Activated naive CD8-positive, alpha-beta T cell treated with anti-CD3 and anti-CD28 coated beads, Interleukin-2, amount 50 U/mL, for 24 hours (primary cell): ENCODE data around the gene ADGRL4.
"Not testable (repeated sequence)": the region's sequence is repeated elsewhere in the genome, so short reads cannot be mapped to it uniquely, and the experiment has no call there.

Source experiments
- ATAC-seq: fragments of 150-1000 bp; cut with Tn5 transposase; one replicate; pipeline ENCODE4 v1.10.0; 2021
- DNase-seq: peaks from one replicate; pipeline ENCODE4 v3.0.0; 2021
- H3K27ac Mint-ChIP-seq: one replicate; pipeline ENCODE4 v1.8.0; 2021; ENCODE audit warnings: mild to moderate bottlenecking, mixed read lengths
- H3K27me3 Mint-ChIP-seq: one replicate; pipeline ENCODE4 v1.8.0; 2021; ENCODE audit warnings: mixed read lengths
- H3K36me3 Mint-ChIP-seq: one replicate; pipeline ENCODE4 v1.8.0; 2021; ENCODE audit warnings: low read depth, mixed read lengths
- H3K4me1 Mint-ChIP-seq: one replicate; pipeline ENCODE4 v1.8.0; 2021; ENCODE audit warnings: mixed read lengths
- H3K4me3 Mint-ChIP-seq: one replicate; pipeline ENCODE4 v1.8.0; 2021; ENCODE audit warnings: mild to moderate bottlenecking, moderate library complexity, mixed read lengths
- H3K9me3 Mint-ChIP-seq: one replicate; pipeline ENCODE4 v1.8.0; 2021; ENCODE audit warnings: mixed read lengths

ADGRL4 gene

GRCh38 chr1:78887458-78887857, 119.1 kb downstream of the ADGRL4 start:
- Mint-ChIP-seq H3K27ac (no peak overlapping the region), H3K9me3 (no peaks in the 10 kb centered on the region), H3K36me3 (no peaks in the 10 kb centered on the region), H3K27me3 (no peaks in the 10 kb centered on the region), H3K4me1 (no peaks in the 10 kb centered on the region), H3K4me3 (no peak overlapping the region)
- ATAC-seq (no peak), DNase-seq (no peak)

GRCh38 chr1:78884685-78885452, 121.7 kb downstream of the ADGRL4 start:
- ATAC-seq (no peak), DNase-seq (no peak)
- Mint-ChIP-seq H3K27ac (no peak overlapping the region), H3K36me3 (no peaks in the 10 kb centered on the region), H3K4me1 (no peaks in the 10 kb centered on the region), H3K9me3 (no peaks in the 10 kb centered on the region), H3K27me3 (no peaks in the 10 kb centered on the region), H3K4me3 (no peak overlapping the region)

GRCh38 chr1:78880223-78880622, 126.3 kb downstream of the ADGRL4 start:
- H3K27ac Mint-ChIP-seq: no peak overlapping the region
- no peaks in the 10 kb centered on the region for H3K4me1 Mint-ChIP-seq
- no peaks in the 10 kb centered on the region for H3K27me3 Mint-ChIP-seq
- ATAC-seq (no peak), DNase-seq (no peak)
- no peaks in the 10 kb centered on the region for H3K36me3 Mint-ChIP-seq
- no peaks in the 10 kb centered on the region for H3K9me3 Mint-ChIP-seq
- no peak overlapping the region for H3K4me3 Mint-ChIP-seq

- H3K4me3 Mint-ChIP-seq, ATAC-seq, H3K36me3 Mint-ChIP-seq, H3K27me3 Mint-ChIP-seq, H3K9me3 Mint-ChIP-seq, H3K27ac Mint-ChIP-seq, H3K4me1 Mint-ChIP-seq, DNase-seq: not testable (repeated sequence)
These were observed 130.5 kb downstream of the ADGRL4 start for GRCh38 chr1:78875986-78876385.

GRCh38 chr1:78872801-78873200, 133.7 kb downstream of the ADGRL4 start:
- not testable (repeated sequence) for H3K27ac Mint-ChIP-seq, H3K9me3 Mint-ChIP-seq, H3K4me3 Mint-ChIP-seq, H3K36me3 Mint-ChIP-seq, H3K27me3 Mint-ChIP-seq, ATAC-seq, DNase-seq, H3K4me1 Mint-ChIP-seq

GRCh38 chr1:78871249-78871648, 135.3 kb downstream of the ADGRL4 start:
- no peak for DNase-seq
- no peaks in the 10 kb centered on the region for H3K9me3 Mint-ChIP-seq
- ATAC-seq: no peak
- H3K27me3 Mint-ChIP-seq: no peaks in the 10 kb centered on the region
- no peaks in the 10 kb centered on the region for H3K4me1 Mint-ChIP-seq
- H3K4me3 Mint-ChIP-seq: no peak overlapping the region
- no peaks in the 10 kb centered on the region for H3K36me3 Mint-ChIP-seq
- no peak overlapping the region for H3K27ac Mint-ChIP-seq

- Mint-ChIP-seq H3K27me3 (no peaks in the 10 kb centered on the region), H3K4me1 (no peaks in the 10 kb centered on the region), H3K36me3 (no peaks in the 10 kb centered on the region), H3K9me3 (no peaks in the 10 kb centered on the region), H3K4me3 (no peak overlapping the region), H3K27ac (no peak overlapping the region)
- no peak for DNase-seq
- ATAC-seq: no peak
These were observed 137.4 kb downstream of the ADGRL4 start for GRCh38 chr1:78869136-78869535.

GRCh38 chr1:78864175-78864574, 142.4 kb downstream of the ADGRL4 start:
- Mint-ChIP-seq H3K4me3 (no peak overlapping the region), H3K27me3 (no peaks in the 10 kb centered on the region), H3K36me3 (no peaks in the 10 kb centered on the region), H3K4me1 (no peaks in the 10 kb centered on the region), H3K9me3 (no peaks in the 10 kb centered on the region), H3K27ac (no peak overlapping the region)
- DNase-seq (no peak), ATAC-seq (no peak)

GRCh38 chr1:78856096-78856495, 150.4 kb downstream of the ADGRL4 start:
- Mint-ChIP-seq H3K36me3 (no peaks in the 10 kb centered on the region), H3K27ac (no peak overlapping the region), H3K4me3 (no peak overlapping the region), H3K27me3 (peaks cover 1% of the 10 kb centered on the region), H3K4me1 (no peaks in the 10 kb centered on the region), H3K9me3 (no peaks in the 10 kb centered on the region)
- DNase-seq: no peak
- ATAC-seq: no peak

- ATAC-seq (no peak), DNase-seq (no peak)
- no peak overlapping the region for H3K27ac Mint-ChIP-seq
- H3K27me3 Mint-ChIP-seq: peaks cover 1% of the 10 kb centered on the region
- no peaks in the 10 kb centered on the region for H3K9me3 Mint-ChIP-seq
- H3K4me3 Mint-ChIP-seq: no peak overlapping the region
- H3K4me1 Mint-ChIP-seq: no peaks in the 10 kb centered on the region
- H3K36me3 Mint-ChIP-seq: no peaks in the 10 kb centered on the region
These were observed 151.3 kb downstream of the ADGRL4 start for GRCh38 chr1:78855258-78855657.

GRCh38 chr1:78854556-78854955, 152.0 kb downstream of the ADGRL4 start:
- ATAC-seq: no peak
- Mint-ChIP-seq H3K4me3 (no peak overlapping the region), H3K9me3 (no peaks in the 10 kb centered on the region), H3K27me3 (peaks cover 1% of the 10 kb centered on the region), H3K27ac (no peak overlapping the region), H3K4me1 (no peaks in the 10 kb centered on the region), H3K36me3 (no peaks in the 10 kb centered on the region)
- no peak for DNase-seq

- no peak overlapping the region for H3K4me3 Mint-ChIP-seq
- H3K9me3 Mint-ChIP-seq: no peaks in the 10 kb centered on the region
- H3K4me1 Mint-ChIP-seq: no peaks in the 10 kb centered on the region
- no peak for ATAC-seq
- no peaks in the 10 kb centered on the region for H3K36me3 Mint-ChIP-seq
- no peak for DNase-seq
- no peak overlapping the region for H3K27ac Mint-ChIP-seq
- no peaks in the 10 kb centered on the region for H3K27me3 Mint-ChIP-seq
These were observed 163.0 kb downstream of the ADGRL4 start for GRCh38 chr1:78843546-78843945.

- H3K27me3 Mint-ChIP-seq: no peaks in the 10 kb centered on the region
- H3K4me3 Mint-ChIP-seq: no peak overlapping the region
- no peak for DNase-seq
- no peaks in the 10 kb centered on the region for H3K36me3 Mint-ChIP-seq
- no peaks in the 10 kb centered on the region for H3K9me3 Mint-ChIP-seq
- ATAC-seq: no peak
- no peak overlapping the region for H3K27ac Mint-ChIP-seq
- H3K4me1 Mint-ChIP-seq: no peaks in the 10 kb centered on the region
These were observed 163.4 kb downstream of the ADGRL4 start for GRCh38 chr1:78843111-78843510.

GRCh38 chr1:78840453-78841271, 165.9 kb downstream of the ADGRL4 start:
- no peak for ATAC-seq
- Mint-ChIP-seq H3K9me3 (no peaks in the 10 kb centered on the region), H3K36me3 (no peaks in the 10 kb centered on the region), H3K4me1 (peaks cover 9% of the 10 kb centered on the region), H3K27ac (no peak overlapping the region), H3K4me3 (no peak overlapping the region), H3K27me3 (no peaks in the 10 kb centered on the region)
- DNase-seq: no peak
